NCI-H187 (cell line): Measurements from ENCODE around the gene TNK1.

Experiments
- DNase-seq, 2 experiments: peaks; one replicate each; lab custom pipeline; 2025; lab: John Stamatoyannopoulos, UW

The TNK1 gene

DNA sequence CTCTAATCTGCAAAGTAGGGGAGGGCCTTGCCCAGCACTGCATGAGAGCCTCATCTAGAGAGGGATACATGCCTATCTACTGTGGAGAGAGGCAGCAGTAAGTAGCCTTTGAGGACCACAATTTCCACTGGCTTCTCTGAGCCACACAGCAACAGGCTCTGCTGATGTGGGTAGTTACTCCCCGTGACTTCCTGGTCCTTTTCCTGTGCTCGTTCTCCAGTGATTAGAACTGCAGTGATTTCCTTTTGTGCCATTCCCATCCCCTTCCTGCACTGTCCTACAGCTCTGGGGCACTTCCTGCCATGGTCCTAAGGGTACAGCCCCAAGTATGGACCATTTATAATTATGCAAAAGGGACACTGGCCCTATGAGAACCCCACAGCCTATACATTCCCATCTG lies 10.4 kb downstream of the TNK1 start:
- DNase-seq: no peak

DNA sequence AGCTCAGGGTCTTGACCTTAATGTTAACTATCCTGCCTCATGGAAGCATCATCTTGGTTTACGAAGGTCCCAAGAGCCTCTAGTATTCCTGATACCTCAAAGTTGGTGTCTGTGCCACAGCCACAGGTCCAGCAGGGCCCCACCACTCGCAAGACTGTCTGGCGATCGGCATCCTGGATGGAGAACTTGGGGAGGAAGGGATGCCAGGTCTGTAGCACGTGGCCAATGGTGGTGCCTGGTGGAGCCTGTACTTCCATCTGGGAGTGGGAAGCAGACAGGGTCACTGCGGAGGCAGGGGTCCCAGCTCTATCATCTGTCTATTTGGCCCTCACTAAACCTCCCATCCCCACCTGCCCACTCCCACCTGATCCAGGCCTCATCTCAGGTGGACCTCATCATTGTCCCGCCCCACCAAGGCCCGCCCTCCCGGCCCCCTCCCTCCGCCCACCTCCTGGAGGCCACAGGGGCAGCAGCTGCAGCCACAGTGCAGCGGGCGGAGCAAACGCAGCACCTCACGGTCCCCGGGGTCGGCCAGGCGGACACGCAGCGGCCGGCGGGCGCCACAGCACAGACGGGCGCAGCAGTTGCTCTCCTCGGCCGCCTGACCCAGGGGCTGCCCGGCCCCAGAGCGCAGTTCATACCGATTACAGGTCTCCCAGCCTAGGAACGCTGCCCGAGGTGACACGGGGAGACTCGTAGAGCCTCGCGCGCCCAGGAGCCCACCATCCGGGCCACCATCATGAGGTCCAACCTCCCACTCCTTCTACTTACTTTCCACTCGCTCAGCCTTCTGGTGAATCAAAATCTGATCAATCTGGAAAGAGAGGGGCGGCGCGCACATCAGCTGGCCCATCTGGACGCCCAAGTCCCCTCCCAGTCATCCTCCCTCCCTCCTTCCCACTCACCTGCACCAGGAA lies 12.1 kb downstream of the TNK1 start:
- no peak for DNase-seq

DNA sequence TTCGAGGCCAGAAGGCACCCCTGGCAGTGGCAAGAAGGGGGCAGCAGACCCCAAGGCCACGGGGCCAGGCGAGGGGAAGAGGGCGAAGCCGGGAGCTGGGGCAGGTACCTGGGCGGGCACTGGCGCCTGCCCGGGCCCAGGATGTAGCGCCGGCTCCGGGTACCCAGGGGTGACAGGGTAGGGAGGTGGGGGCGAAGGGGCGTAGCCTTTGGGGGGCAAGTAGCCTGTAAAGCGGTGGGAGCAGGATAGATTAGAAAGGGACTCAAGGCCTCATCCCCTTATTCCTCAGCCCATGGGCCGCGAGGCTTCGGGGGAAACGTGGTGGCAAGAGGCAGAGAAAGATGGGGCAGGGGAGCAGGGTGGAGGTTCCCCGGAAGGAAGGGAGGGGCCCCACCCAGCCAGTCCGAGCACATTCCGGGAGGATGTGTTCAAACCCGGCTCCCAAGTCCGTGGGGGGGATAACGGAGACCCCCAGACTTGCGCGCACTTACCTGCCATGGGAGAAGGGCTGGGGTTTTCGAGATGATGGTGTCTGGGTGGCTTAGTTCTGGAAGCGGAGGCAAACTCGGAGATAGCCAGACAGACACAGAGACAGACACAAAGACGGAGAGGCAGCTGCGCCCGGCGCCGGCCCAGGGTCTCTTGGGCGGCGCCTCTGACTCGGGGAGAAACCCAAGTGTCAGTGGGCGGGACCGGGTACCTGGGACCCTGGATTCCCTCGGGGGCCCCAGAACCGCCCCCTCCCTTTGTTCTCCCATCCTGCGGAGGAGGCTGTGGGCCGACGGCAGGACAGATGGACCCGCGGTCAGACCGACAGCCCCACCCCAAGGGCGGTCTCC lies 12.9 kb downstream of the TNK1 start:
- DNase-seq: peak in 1 of 2 experiments; percentile 40

DNA sequence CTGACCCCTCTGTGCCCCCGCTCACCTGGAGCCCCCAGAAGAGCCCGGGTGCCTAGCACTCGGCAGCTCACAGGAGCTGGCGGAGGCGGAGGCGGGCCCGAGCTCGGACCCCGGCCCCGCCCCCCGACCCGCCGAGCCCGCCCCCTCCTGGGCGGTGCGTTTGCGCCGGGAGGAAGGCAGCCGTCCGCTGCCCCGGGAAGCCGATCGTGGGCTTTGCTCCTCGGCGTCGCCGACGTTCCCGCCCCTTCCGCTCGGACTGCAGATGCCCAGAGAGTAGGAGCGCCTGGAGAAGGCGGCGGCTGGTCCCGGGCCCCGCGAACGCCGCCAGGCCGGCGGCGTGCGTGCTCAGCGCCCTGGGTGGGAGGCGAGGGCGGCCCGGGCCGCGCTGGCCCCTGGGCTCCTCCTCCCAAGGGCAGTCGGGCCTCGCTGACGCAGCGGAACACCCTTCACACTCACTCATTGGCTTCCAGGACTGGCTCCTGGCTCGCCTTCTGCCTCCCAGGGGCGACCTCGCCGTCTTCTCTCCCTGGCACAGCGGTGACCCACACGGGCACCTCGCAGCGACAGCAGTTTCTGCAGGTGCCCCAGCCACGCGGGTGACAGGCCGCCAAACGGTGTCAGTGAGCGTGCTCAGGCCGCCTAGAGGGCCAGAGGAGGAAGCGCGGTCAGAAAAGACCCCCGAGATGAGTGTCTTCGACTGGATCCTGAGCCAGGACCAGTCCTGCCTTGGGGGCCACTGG lies 13.7 kb downstream of the TNK1 start, which contains the start of gene PLSCR3:
Gene PLSCR3 (minus strand): TSS at position 74 of the 740 bp plus-strand sequence. CDS start 415 bp downstream, outside the sequence.
- peak in 1 of 2 experiments; percentile 40 for DNase-seq

DNA sequence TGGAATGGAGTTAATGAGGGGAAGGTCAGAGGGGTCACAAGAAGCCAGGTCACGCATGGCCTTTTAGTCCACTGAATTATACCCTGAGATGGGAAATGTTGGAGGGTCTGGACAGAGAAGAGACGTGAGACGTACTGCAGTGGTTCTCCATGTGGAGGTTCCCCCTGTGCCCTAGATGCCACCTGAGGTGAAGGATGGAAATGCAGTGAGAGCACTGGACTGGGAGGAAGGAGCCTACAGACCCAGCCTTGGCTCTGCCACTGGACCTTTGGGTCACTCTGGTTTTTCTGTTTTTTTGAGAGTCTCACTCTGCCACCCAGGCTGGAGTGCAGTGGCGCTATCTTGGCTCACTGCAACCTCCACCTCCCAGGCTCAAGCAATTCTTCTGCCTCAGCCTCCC lies 15.3 kb downstream of the TNK1 start:
- no peak for DNase-seq

DNA sequence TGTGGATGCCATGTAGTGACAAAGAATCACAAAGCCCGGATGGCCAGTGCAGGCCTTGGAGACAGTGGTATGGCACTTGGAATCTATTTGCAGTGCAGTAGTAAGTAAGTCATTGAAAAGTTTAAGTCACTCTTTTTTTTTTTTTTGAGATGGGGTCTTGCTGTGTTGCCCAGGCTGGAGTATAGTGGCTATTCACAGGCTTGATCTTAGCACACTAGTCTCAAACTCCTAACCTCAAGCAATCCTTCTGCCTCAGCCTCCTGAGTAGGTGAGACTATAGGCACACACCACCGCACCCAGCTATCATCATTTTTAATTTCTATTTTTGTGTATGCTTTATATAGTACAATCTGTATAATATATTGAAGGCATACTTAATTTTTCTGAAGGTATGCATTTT lies 17.7 kb downstream of the TNK1 start:
- DNase-seq: no peak

DNA sequence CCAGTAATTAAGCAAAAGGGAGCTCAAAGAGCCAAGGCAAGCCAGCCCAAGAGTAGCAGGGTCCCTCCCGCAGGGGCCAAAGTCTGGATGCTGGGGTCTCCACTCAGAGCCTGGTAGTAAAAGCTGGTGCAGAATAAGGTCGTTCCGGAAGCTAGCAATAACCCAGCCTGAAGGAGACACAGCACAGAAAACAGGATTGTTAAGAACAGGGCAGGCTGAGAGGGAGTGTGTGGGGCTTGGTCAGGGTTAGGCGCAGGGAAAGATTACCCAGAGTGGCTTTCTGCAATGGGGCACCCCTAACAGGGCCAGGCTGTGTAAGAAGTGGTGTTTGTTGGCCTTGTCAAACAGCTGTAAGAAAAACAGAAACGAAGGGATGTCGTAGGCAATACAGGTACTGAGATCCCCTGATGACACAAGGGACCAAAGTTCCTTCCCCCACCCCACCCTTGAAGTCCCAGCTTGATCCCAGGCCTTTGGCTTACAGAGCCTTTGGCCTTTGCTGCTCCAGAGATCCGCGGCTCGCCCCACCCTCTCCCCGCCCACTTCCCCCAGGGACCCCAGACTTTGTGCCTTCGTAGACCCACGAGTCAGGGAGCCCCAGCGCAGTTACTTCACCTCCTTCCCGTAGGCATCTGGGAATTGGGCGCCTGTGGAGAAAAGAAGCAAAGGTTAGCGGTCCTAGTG lies 22.3 kb downstream of the TNK1 start:
- DNase-seq: no peak

DNA sequence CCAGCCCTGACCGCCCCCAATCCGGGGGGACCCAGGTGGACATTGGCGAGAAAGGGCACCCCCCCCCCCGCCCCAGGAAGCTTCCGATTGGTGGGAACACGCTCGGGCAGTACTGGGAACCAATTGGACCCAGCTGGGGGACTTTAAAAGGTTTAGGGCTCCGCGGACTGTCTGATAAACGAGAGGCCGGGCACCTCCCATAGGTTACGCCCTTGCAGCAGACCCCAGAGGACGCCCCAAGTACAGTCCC lies 22.8 kb downstream of the TNK1 start:
- no peak for DNase-seq

DNA sequence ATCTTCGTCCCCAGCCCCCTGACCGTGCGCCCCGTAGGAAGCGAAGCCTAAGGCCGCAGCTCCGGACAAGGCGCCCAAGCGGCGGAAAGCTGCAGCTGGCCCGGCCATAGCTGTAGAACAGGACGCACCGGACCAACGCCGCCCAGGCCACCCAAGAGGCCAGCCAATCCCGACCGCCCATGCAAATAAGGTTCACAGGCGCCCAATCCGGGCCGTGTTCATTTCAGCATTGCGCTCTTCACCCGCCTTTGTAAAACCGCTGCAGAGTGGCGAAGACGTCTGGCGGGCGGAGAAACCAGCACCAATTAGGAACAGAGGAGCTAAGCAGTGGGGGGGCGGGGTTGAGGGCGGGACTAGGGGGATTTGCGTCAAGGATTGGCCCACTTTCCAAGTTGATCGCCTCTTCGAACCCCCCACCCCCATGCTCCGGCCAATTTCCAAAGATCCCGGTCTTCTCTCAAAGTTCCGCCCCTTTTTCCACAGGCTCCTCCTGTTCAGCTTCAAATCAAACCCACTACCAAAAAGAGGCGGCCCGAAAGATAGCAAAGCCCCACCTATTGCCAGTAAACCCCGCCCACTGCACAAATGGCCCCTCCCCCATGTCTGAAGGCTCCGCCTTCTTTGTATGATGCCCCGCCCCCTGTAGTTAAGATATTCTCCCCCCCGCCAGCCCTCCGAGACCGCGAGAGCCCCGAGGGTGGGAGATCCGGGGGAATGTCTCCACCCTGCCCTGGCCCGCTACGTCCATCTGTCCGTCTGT lies 23.3 kb downstream of the TNK1 start, which contains the start of gene TMEM256:
Gene TMEM256 (minus strand): TSS at position 121 of the 760 bp plus-strand sequence. CDS start 13 bp downstream, at position 108.
- peak; percentile 85 to 95 for DNase-seq

DNA sequence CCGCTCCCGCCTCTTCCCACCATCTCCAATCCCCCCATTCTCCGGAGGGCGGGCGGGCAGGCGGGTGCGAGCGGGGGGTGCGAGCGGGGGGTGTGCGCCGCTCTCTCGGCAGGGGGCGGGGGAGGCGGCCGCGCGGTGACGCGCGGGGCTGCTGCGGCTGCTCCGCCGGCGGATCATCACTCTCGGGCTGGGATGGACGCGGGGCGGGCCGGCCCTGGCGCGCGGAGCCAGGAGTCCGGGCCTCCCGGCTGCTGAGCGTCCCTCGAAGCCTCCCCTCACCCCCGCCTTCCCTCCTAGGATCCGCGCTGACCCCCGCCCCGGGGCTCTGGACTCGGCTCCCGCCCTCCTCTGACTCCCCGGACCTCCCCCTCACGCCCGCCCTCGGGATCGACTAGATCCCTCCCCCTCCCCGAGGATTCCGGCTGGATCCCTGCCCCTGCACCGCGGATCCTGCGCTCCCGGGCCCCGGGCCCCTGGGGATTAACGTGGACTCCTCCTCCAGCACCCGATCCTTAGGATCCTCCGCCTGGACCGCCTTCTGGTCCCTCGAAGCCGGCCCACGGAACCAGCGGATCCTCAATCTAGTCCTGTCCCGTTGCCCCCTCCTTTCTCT lies 24.0 kb downstream of the TNK1 start:
- no peak for DNase-seq

DNA sequence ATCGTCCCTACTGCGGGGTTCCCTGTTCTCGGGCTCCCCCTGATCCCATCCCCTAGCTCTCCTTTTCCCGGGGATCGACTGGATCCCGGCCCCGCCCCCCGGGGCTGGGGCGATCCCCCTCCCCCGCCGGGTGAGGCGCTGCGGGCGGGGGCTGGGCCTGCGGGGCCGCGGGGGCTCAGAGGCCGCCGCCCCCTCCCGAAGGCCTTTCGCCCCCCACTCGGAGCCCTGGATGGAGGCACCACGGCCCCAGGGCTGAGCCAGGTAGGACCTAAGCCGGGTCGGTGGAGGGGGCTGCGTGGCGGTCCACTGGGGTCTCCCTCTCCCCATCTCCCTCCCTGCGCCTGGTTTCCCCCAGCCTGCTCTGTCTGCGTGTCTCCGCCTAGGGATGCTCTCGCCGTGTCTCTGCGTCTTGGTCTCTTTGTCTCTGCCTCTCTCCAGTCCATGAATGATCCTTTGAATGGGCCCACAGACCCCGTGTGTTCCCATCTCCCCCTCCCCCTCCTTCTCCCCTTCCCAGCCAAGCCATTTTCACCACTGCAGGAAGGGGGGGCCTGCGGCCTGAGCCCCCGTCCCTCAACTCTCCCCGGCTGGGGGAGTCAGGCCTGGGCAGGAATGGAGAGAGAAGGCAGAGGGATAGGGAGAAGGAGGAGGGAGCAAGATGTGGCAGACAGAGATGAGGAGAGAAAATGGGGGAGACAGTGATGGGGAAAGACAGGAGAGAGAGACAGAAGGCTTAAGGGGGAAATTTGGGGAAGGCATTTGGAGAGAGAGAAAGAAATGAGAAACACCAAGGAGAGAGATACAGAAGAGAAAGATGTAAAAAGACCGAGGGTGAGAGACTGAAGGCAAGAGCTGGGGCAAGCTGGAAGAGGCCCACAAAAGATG lies 24.7 kb downstream of the TNK1 start:
- no peak for DNase-seq

DNA sequence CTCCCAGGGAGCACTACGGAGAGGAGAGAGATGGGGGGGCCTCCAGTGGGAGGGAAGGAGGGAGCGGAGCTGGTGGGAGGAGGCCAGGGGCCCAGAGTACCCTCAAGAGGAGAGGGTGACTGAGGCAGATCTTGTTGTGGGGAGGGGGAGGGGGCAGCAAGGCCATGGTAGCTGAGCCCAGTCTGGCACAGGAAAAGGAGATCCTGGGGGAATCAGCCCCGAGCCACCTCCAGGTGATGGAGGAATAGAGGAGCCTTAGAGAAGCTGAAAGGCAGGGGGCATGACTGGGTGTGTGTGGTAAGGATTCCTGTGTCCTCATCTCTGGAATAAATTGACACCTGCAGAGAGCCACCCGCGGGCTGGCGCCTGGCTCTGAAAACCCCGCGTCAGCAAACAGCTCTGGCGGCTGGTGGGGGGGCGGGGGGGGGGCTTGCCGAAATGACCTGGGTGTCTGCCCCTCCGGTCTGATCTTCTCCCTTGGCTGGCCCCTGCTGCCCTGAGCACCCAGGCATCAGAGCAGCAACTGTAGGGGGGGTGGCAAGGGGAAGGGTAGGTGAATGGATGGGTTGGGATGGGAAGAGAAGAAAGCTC lies 25.4 kb downstream of the TNK1 start:
- DNase-seq: no peak

DNA sequence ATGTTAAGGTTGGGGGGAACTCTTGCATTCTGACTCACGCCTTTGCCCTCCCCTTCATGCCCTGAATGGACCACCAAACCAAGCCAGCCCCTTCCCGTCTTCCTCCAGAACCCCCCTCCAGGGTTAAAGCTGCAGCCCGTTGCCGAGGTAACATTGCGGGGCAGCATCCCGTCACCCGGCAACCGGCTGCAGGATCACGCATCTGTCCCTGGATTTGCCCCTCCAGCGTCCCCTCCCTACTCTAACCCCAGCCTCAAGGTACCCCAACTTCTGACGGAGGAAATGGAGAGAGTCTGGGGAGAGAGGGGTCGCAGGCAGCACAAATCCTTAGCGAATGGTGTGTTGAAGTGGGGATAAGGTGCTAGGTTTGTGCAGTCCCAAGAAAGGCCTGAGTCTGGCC lies 26.2 kb downstream of the TNK1 start:
- no peak for DNase-seq

DNA sequence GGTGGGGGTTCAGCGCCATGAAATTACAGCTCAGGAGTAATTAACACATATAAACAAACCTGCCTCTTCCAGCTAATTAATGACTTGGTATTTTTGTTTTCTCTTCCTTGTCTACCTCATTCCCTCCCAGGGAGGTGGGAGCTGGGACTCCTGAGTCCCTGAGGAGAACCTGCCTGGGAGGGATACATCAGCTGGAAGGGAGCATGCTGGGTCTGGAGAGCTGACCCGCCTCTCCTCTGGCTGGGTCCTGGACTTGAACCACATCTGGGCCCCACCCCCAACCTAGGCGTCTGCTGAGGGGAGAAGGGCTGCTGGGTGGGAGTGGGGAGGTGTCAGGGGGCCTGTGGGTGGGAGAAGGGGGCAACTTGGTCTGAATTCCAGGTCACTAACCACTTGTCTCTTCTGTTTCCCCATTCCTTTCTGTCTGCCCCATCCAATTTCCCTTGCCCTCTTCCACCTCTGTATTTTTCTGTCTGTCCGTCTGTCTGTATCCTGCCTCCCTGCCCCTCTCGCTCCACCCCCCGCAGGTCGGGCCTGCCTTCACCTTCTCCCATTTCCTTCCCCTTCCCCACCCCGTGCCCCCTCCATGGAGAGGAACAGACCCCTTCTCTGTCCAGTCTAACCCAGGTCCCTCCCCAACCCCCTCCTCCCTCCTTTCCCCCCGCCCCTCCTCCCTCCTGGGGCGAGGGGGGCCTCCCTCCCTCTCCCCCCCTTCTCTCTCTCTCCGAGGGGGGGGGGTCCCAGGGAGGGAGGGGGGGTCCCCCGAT lies 26.8 kb downstream of the TNK1 start, which contains the start of gene NLGN2:
Gene NLGN2 (plus strand): TSS at position 361 of the 767 bp plus-strand sequence. CDS start 411 bp downstream, outside the sequence.
- DNase-seq: no peak

DNA sequence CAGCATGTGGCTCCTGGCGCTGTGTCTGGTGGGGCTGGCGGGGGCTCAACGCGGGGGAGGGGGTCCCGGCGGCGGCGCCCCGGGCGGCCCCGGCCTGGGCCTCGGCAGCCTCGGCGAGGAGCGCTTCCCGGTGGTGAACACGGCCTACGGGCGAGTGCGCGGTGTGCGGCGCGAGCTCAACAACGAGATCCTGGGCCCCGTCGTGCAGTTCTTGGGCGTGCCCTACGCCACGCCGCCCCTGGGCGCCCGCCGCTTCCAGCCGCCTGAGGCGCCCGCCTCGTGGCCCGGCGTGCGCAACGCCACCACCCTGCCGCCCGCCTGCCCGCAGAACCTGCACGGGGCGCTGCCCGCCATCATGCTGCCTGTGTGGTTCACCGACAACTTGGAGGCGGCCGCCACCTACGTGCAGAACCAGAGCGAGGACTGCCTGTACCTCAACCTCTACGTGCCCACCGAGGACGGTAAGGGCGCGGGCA lies 27.4 kb downstream of the TNK1 start:
- no peak for DNase-seq

DNA sequence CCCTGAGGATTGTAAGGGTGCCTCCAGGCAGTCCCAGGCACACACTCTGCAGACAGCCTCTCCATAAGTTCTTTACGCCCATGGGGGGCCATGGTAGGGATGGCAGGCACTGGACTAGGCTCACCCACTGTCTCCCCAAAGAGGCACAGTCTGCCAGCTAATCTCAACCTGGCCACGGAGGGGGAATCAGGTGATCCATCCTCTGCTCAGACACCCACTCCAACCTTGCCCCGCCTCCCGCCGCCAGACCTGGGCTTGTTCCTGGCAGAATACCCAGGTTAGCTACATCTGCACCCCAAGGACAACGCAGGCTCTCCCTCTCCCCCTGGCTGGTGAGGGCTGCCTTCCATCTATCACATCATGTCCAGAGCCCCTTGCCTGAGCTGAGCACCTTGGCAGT lies 28.0 kb downstream of the TNK1 start:
- DNase-seq: no peak

DNA sequence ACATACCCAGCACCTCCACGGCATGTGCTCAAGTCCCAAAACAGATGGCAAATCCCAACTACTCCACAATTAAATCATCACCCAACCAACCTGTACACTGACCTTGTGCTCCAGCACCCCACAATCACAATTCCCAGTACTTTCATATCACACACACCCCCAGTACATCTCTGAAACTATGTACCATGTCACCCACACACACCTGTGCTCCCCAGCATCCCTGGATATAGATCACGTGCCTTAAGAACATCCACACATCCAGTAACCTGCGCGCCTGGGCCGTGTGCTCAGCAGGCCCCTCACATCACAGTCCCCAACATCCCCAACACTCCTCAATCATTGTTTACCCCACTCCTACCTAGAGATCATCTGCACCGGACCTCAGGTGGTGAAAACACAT lies 28.8 kb downstream of the TNK1 start:
- DNase-seq: no peak
